ENCODE results near the gene TBC1D4. TPM values are rescaled to one million over a fixed set of nuclear protein-coding genes. Genes with fewer than 3 reads are reported as not detected.
"Not testable (repeated sequence)": the region's sequence is repeated elsewhere in the genome, so short reads cannot be mapped to it uniquely, and the experiment has no call there.

TBC1D4 gene
- polyA plus RNA-seq, 12 donors: 10.6 to 23.7 (median 18.7) TPM; not detected in 1

DNA sequence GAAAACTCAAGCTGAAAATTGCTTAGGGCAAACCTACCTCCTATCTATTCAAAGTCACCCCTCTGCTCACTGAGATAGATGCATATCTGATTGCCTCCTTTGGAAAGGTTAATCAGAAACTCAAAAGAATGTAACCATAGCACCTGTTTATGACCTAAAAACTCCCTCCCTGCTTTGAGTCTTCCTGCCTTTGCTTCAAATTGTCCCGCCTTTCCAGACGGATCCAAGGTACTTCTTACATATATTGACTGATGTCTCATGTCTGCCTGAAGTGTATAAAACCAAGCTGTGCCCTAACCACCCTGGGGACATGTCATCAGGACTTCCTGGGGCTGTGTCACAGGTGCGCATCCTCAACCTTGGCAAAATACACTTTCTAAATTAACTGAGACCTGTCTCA, 118.6 kb downstream of the TBC1D4 start:
- no peak for DNase-seq

DNA sequence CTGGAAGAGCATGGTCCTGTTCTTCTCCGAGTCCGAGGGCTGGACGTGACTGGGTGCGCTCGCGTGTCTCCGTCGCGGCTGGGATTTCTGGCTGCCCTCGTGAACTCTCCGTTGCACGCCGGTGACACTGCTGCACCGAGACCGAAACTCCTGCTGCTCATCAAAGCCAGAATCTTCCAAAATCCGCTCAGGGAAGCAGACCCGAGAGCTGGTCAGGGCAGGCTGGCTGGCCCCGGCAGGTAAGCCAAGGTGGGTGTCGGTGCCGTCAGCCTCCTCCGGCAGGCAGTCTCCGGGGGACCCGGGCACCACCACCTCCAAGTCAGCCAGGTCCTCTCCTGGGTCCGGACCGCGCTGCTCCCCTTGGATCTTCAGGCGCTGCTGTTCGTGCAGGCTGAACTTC, 119.9 kb downstream of the TBC1D4 start:
- no peak for DNase-seq

DNA sequence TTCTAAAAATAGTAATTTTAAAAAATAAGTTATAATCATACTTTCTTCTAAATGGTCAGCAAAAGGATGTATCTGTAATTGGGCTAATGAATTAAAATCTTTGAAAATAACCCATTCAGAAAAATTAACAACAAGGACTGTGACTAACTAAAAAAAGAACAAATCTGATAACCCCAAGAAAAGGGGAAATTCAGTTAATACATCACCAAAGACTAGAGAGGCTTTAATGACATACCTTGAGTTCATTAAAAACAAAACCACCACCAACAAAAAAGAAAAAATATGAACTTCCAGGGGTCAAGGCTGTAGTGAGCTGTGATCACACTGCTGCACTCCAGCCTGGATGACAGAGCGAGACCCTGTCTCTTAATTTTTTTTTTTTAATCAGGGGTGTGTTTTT, 121.8 kb downstream of the TBC1D4 start:
- DNase-seq: no peak

DNA sequence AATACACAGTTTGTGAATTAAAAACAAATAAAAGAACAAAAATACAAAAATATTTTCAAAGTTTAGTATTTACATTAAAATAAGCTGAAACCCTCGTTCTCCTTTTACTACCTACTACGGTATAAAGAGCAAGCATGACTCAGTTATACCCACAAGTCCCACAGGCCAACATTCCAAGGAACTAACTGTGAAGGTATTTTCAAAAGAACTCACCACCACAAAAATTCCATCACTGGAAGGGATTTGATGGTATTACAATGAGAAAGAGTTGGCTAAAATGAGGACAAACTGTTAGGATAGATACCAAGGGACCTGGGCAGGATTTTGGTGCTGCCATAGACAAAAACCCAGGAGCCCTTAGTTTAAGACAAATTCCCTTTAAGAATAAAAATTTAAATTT, 122.7 kb downstream of the TBC1D4 start:
- no peak for DNase-seq

DNA sequence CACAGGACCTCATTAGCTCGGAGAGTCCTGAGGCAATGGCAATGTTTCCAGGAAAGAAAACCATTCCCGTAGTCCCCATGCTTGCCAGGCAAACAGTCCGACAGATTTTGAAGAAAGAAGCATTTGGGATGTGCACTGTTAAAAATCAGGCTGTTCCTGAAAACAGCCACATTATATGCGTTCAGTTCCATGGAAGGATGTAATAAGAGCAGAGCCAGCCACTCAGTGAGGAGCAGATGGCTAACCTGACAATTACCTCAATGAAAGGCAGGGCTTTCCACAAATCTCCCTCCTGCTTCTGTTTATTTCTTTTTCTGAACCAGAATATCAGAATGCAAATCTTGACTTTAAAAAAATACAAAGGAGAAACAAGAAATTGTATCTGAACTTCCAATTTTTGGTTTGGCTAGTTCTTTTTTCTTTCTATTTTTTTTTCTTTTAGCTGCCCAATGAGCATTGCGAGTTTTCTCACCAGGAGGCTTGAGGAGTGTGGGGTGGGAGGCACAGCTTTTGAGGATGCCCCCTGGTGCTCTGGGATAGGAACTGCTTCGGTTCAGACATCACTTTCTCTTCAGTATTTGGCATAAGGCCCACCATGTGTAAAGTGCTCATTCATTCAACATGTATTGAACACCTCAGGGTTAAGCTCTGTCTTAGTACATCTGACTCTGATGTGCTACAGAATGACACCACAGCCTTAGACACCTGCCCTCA, 124.2 kb downstream of the TBC1D4 start:
- DNase-seq: no peak

DNA sequence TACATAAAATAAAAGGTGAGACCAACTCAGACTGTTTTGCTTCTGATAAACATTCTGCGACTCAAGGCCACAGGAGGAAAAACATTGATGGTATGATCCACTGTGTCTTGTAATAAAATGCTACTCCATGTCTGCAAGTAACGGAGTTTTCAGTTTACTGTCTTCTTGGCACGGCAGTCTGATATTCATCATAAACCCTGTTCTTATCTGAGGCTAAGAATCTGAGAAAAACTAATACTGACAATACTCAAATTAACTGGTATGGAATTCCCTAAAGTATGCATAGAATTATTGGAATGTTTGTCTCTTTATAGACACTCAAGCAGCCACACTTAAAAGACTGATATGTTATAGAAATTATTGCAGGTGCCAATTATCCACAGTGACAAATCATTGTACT, 125.5 kb downstream of the TBC1D4 start:
- DNase-seq: no peak

DNA sequence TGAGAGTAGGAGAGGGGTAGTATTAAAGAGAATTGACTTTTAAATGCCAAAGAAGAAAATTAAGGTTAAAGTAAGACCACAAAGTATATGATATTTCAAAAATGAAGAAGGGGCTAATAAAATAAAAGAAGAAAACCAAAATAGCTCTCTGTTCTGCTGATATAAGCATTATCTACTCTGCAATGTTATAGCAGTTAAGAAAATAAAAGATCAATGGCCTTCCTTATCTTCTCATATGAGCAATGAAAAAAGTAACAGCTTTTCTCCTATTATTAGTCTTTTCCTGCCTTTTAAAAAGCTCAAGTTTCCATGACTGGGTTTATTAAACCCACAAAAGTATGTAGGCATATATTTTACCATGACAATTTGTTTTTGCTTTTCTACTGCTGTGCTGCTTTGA, 126.4 kb downstream of the TBC1D4 start:
- DNase-seq: no peak

DNA sequence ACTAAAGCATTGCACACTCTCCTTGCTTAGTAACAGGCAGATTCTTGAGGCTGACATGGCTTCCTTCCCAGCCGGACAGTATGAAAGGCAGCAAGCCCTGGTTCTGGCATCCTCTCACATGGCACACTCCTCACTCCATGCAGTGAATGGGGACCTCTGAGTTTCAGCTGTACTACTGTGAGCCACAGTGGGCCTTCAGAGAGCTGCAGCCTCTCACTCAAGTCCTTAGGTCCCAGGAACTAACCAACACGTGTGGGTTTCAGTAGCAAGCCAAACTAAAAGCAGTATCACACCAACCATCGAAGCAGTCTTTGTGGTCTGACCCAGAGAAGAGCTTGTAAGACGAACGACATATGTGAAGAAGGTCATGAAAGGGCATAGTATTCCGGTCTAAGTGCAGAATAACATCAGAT, 128.2 kb downstream of the TBC1D4 start:
- DNase-seq: no peak

DNA sequence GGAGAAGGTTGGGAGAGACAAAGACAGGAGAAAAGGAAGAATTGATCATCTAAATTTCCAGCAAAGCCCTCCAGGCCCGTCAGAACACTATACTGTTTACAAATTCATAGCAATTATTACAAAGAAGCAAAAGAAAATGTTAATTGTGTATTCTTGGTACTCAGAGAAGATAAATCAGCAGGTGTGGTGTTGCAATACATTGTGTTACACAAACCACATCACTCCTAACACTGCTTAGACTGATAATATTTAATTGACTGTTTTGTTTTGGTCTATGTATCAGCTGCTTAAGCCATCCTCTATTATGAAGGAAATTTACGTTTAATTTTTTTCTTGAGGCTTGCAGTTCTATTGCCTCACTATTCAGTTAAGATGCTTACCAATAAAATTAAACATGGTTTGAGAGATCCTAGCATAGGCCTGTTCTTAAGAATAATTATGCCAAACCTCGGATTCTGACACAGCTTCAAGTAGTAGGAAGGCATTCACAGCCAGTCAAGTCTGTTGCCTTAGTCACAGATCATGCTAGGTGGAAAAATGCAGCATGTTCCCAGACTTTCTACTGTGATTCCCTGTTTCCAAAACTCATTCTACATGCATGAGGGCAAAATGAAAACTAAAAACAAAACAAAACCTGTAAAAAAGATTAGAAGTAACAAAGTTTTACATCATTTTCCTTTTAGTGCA, 129.2 kb downstream of the TBC1D4 start:
- no peak for DNase-seq

DNA sequence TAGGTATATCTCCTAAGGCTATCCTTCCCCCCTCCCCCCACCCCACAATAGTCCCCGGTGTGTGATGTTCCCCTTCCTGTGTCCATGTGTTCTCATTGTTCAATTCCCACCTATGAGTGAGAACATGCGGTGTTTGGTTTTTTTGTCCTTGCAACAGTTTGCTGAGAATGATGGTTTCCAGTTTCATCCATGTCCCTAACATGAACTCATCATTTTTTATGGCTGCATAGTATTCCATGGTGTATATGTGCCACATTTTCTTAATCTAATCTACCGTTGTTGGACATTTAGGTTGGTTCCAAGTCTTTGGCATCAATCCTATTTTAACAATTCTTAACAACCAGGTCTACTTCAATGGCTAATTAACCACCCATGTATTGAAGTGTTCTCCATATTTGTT, 130.4 kb downstream of the TBC1D4 start:
- not testable (repeated sequence) for DNase-seq

DNA sequence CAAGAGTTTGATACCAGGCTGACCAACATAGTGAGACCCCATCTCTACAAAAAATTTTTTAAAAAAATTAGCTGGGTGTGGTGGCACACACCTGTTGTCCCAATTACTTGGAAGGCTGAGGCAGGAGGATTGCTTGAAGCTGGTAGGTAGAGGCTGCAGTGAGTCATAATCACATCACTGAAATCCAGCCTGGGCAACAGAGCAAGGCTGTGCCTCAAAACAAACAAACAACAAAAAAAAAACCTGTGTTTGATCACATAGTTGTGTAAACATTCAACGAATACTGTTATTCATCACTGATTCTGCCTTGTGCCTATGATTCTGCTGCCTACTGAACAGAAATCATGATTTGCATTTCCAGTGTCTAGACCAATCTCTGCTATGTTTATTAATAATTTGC, 134.0 kb downstream of the TBC1D4 start:
- DNase-seq: no peak

DNA sequence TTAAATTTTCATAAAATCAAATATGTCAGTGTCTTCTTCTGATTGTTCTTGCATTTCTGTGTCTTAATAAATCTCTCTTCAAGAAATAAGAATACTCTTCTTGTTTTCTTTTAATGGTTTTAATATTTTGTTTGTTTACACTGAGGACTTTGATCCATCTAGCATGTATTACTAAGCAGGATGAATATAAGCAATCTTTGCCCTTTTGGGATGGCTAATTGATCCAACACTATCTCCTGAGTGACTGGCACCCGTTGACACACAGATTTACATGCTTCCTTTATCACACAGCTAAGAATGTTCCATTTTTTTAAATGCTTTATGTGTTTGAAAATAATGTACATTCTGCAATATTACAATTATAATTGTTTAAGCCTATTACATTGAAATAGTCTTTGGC, 134.5 kb downstream of the TBC1D4 start:
- DNase-seq: no peak

DNA sequence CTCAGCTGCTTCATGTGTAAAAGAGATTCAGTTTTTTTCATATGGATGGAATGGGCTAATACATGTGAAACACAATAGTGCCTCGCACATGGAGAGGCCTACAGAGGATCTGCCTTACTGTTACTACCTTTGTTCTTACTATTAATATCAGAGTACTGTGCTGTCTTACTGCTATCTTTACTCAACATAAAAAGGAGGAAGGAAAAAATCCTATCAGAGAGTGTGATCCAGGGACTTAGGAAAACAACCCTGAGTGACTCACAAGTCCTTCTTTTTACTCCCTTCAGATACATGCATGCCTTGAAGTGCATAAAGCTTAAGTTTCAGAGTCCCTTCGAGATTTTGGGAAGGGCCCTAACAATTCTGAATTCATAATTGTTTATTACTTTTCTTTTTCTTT, 136.8 kb downstream of the TBC1D4 start:
- DNase-seq: no peak

DNA sequence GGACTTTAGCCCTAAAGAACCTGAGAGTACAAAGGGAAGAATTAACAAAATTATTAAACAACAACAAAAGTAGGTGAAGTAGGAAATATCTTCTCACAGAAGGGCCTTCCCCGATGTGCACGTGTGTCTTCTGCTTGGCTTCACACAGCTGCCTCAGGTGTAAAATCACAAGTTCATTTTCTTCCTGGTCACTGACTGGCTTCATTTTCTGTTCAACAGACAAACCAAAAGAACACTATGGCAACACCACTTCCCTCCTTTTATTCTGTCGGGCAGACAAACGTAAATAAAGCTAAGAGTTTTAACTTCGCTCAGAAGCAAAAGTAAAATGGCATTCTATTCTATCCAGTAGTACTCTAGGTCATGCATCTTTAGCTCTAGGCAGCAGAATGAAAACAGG, 140.9 kb downstream of the TBC1D4 start:
- no peak for DNase-seq

DNA sequence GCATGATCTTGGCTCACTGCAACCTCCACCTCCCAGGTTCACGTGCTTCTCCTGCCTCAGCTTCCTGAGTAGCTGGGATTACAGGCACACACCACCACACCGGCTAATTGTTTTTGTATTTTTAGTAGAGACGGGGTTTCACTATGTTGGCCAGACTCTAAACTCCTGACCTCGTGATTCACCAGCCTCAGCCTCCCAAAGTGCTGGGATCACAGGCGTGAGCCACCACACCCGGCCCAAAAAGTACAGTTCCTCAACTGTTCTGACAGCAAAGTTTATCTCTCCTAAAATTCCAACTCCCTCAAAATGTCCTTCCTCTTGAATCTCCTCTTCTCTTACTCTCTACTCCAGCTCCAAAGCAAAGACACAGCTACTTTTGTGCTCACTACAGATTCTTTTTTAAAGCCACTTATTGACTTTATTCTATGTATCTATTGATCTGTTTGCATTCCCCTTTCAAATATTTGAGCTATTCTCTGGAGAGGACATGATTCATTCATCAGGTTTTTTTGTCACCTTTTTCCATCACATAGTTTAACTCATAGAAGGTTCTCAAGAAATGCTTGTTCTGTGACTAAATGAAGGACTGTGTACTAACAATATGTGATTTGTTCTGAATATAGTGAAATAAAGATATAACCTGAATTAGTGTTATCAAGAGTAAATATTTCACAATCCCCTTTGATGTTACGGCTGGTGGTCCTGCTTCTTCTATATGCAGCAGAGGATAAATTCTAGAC, 142.2 kb downstream of the TBC1D4 start:
- no peak for DNase-seq

DNA sequence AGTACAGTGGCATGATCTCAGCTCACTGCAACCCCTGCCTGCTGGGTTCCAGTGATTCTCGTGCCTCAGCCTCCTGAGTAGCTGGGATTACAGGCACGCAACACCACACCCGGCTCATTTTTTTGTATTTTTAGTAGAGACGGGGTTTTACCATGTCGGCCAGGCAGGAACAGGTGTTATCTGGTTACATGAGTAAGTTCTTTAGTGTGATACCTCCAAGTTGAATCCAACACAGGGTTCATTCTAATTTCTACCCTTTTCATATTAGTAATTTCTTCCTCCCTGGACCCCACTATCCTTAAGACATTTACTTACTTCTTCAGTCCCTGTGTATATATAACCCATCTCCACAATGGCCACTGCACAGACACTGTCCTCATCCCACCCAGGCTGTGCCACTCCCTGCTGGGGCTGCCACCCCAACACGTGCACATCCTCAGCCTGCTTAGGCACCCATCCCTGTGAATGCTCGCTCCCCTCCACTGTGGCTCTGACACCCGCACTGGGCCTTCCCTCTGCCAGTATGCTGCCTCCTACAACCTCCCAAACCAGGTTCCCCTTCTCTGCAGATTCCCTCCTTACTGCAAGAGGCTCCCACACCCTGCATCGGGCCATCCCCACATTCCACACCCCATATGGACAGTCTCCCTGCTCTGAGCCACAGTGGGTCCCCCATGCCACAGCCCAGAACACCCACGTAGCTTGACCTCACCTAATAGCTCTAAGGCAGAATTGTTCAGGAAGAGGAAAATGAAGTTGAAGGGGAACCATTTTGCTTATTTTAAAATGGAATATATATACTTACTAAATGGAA, 147.1 kb downstream of the TBC1D4 start:
- DNase-seq: no peak

DNA sequence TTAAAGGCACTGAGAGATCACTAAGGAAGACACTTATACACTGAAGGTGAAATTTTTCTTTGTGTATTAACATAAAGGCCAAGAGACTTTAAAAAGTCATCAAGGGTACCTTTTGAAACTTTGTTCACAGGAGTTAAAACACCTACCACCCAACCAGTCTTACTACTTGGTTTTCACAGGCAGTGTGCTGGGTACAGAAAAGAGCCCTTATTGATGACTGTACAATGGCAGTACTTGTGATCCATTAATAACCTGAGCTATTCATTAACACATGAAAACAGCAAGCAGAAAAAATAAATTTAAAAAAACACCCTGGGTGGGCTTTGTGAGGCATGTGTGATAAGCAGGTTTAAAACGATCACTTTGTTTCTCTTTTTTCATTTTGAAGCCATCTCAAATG, 148.9 kb downstream of the TBC1D4 start:
- DNase-seq: no peak

DNA sequence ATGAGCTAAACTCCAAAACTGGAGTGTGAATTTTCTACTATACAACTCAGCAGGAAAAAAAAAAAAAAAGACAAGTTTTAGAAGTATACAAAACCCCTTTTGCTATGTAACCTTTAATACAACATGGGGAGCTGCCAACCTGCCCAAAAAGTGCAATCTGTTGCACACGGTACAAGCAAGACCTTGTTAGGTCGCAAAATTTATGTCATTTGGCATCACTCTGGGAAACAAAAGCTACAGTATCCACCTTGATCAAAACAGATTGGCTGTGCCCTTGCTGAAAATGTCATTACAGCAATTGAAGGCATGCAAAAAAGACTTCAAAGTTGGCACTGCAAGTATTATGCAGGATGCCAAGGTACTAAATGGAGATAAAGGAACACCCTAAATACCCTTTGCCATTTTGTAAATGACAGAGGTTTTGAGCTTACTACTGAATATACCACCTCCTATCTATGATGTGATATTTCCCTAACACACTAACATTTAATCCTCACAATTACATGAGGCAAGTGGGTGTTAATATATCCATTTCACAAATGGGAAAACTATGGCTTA, 150.1 kb downstream of the TBC1D4 start:
- no peak for DNase-seq

DNA sequence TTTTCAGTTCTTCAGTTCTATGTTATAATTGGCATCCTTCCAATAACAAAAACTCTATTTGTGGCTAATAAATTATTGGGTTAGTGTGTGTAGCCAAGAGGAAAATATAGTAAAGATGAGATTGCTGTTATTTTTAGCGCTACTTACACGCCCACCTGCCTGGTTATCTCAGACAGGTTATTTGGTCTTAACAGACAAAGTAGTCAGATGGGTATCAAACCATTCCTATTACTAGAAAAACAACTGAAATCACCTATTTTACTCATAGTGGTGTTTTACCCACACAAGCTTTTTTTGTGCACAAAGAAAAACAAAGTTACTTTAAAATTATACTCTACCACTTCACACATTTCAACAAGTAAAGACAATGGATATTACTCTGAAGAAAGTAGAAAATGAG, 151.2 kb downstream of the TBC1D4 start:
- no peak for DNase-seq

DNA sequence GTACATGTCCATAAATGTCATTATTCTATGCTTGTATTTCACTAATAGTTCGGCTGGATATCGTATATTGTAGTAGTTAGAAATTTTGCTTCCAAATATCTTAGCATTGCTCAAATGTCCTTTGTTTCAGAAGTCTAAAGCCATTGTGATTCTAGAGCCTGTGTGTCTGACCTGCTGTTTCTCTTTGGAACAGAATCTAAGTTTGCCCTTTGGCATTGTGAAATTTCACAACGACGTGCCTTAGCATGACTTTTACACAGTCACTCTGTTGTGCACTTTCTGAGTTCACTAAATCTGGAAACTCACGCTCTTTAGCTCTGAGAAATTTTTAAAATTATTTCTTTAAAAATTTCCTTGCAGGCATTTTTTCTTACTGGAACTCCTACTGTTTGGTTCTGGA, 152.2 kb downstream of the TBC1D4 start:
- DNase-seq: no peak

DNA sequence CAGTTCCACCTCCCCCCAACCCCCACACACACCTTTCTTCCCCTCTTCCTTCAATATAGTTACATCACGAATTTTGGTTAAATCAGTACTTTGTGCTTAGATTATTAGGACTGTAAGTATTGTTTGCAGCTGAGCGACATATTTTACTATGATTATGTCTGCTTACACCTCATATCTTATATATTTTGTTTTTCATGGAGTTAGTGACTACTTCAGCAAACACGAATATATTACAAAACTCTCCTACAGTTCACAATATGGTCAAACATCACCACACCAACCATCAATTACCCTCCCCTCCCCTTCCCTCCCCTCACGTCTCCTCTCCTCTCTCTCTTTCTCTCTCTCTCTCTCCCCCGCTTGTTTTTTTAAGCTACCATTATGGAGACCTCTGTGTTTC, 152.9 kb downstream of the TBC1D4 start:
- no peak for DNase-seq

DNA sequence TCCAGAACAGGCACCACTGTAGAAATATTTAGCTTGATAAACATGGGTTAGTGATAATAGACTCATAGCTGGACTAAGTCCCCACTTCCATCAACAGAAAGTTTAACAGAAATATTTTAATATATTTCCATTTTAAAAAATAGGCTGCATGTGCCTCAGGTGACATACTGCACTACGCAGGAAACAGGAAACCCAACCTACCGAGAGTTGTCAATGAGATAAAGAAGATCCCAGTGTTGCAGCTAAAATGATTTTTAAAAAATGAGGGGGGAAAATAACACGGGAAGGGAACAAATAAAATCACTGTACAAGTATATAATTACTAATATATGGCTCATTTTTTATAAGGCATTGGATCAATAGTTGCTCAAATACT, 154.8 kb downstream of the TBC1D4 start:
- no peak for DNase-seq
